HEK293 (cell line): ENCODE results near the gene MIA2.

Experiments used
- CTCF ChIA-PET: fragments of 350-600 bp; formaldehyde crosslinking; extraction: SDS; loops from one replicate; lab custom pipeline; 2021; ENCODE audit warnings: antibody characterized with exemption; lab: Yijun Ruan, JAX
- POLR2A ChIA-PET: fragments of 300-600 bp; formaldehyde crosslinking; extraction: SDS; loops from one replicate; lab custom pipeline; 2020; ENCODE audit warnings: antibody characterized with exemption, inconsistent platforms; lab: Yijun Ruan, JAX
- H3K27ac ChIP-seq: fragments of 200-500 bp; sonication (Bioruptor generic); 2 replicates; pipeline ENCODE4 v1.5.1; 2014; ENCODE audit warnings: low read depth, low read length, control low read depth, inconsistent platforms; ENCODE audit errors: extremely low read depth
- H3K36me3 ChIP-seq, 2 experiments: fragments of 200-500 bp in 1 of 2; sonication (Bioruptor generic) in 1 of 2; 1 replicate in 1 of 2; 2 replicates in 1 of 2; pipeline ENCODE4 v1.5.1; 2014 to 2017; ENCODE audit warnings: inconsistent platforms in 2 of 2, low read length in 2 of 2; ENCODE audit not compliant: control insufficient read depth in 2 of 2, insufficient read depth in 1 of 2
- H3K4me1 ChIP-seq: fragments of 200-500 bp; sonication (Bioruptor generic); 2 replicates; pipeline ENCODE4 v1.5.1; 2014; ENCODE audit warnings: mild to moderate bottlenecking, low read length, inconsistent platforms; ENCODE audit not compliant: control insufficient read depth, insufficient read depth
- H3K4me3 ChIP-seq: 2 replicates; pipeline ENCODE4 v1.5.1; 2011; ENCODE audit warnings: low read depth, mild to moderate bottlenecking, control low read depth, low read length, moderate library complexity
- H3K9me3 ChIP-seq: fragments of 200-500 bp; sonication (Bioruptor generic); 2 replicates; pipeline ENCODE4 v1.5.1; 2014; ENCODE audit warnings: low read depth, low read length, inconsistent platforms; ENCODE audit not compliant: control insufficient read depth, insufficient read depth
- BCL11B ChIP-seq: fragments of 450-650 bp; formaldehyde crosslinking; IDR thresholded peaks from 2 replicates; pipeline ENCODE4 v1.5.1; 2016; ENCODE audit warnings: low read depth, missing biosample characterization, missing genetic modification characterization
- FEZF1 ChIP-seq: fragments of 450-650 bp; formaldehyde crosslinking; IDR thresholded peaks from 2 replicates; pipeline ENCODE4 v1.5.1; 2016; ENCODE audit warnings: missing biosample characterization, missing genetic modification characterization
- GLIS1 ChIP-seq: fragments of 450-650 bp; formaldehyde crosslinking; IDR thresholded peaks from 2 replicates; pipeline ENCODE4 v1.5.1; 2016; ENCODE audit warnings: missing biosample characterization, missing genetic modification characterization
- GLIS2 ChIP-seq: fragments of 450-650 bp; formaldehyde crosslinking; IDR thresholded peaks from 2 replicates; pipeline ENCODE4 v1.5.1; 2016; ENCODE audit warnings: missing biosample characterization, missing genetic modification characterization
- SP2 ChIP-seq: fragments of 450-650 bp; formaldehyde crosslinking; IDR thresholded peaks from 2 replicates; pipeline ENCODE4 v1.5.1; 2016; ENCODE audit warnings: missing biosample characterization, missing genetic modification characterization
- ZFP41 ChIP-seq: fragments of 450-650 bp; formaldehyde crosslinking; IDR thresholded peaks from 2 replicates; pipeline ENCODE4 v1.5.1; 2016; ENCODE audit warnings: missing biosample characterization, missing genetic modification characterization, borderline replicate concordance
- ZNF121 ChIP-seq: fragments of 450-650 bp; formaldehyde crosslinking; IDR thresholded peaks from 2 replicates; pipeline ENCODE4 v1.5.1; 2016; ENCODE audit warnings: missing biosample characterization, missing genetic modification characterization
- ZNF133 ChIP-seq: fragments of 450-650 bp; formaldehyde crosslinking; IDR thresholded peaks from 2 replicates; pipeline ENCODE4 v1.5.1; 2016; ENCODE audit warnings: missing biosample characterization, missing genetic modification characterization
- ZNF16 ChIP-seq: fragments of 450-650 bp; formaldehyde crosslinking; IDR thresholded peaks from 2 replicates; pipeline ENCODE4 v1.5.1; 2016; ENCODE audit warnings: low read depth, missing biosample characterization, missing genetic modification characterization
- ZNF350 ChIP-seq: fragments of 450-650 bp; formaldehyde crosslinking; IDR thresholded peaks from 2 replicates; pipeline ENCODE4 v1.5.0; 2017; ENCODE audit warnings: missing biosample characterization, mild to moderate bottlenecking, missing genetic modification characterization
- ZNF514 ChIP-seq: fragments of 450-650 bp; formaldehyde crosslinking; IDR thresholded peaks from 2 replicates; pipeline ENCODE4 v1.5.1; 2016; ENCODE audit warnings: missing biosample characterization, missing genetic modification characterization
- ZNF548 ChIP-seq: fragments of 450-650 bp; formaldehyde crosslinking; IDR thresholded peaks from 2 replicates; pipeline ENCODE4 v1.5.1; 2016; ENCODE audit warnings: missing biosample characterization, missing genetic modification characterization
- ZNF558 ChIP-seq: fragments of 450-650 bp; formaldehyde crosslinking; IDR thresholded peaks from 2 replicates; pipeline ENCODE4 v1.5.1; 2016; ENCODE audit warnings: missing biosample characterization, missing genetic modification characterization
- ZNF624 ChIP-seq: fragments of 450-650 bp; formaldehyde crosslinking; IDR thresholded peaks from 2 replicates; pipeline ENCODE4 v1.5.1; 2017; ENCODE audit warnings: missing biosample characterization, missing genetic modification characterization
- ZNF629 ChIP-seq: fragments of 450-650 bp; formaldehyde crosslinking; IDR thresholded peaks from 2 replicates; pipeline ENCODE4 v1.5.1; 2017; ENCODE audit warnings: missing biosample characterization, missing genetic modification characterization
- ZNF785 ChIP-seq: fragments of 450-650 bp; formaldehyde crosslinking; IDR thresholded peaks from 2 replicates; pipeline ENCODE4 v1.5.1; 2016; ENCODE audit warnings: missing biosample characterization, missing genetic modification characterization
- TF ChIP-seq, protein P1 (sequence below): fragments of 450-650 bp; formaldehyde crosslinking; IDR thresholded peaks from 2 replicates; pipeline ENCODE4 v1.5.1; 2016; ENCODE audit warnings: missing biosample characterization, missing genetic modification characterization
- TF ChIP-seq, protein P2 (sequence below): fragments of 450-650 bp; formaldehyde crosslinking; IDR thresholded peaks from 2 replicates; pipeline ENCODE4 v1.5.1; 2016; ENCODE audit warnings: missing biosample characterization, missing genetic modification characterization
- TF ChIP-seq, protein P3 (sequence below): fragments of 450-650 bp; formaldehyde crosslinking; IDR thresholded peaks from 2 replicates; pipeline ENCODE4 v1.5.1; 2016; ENCODE audit warnings: missing biosample characterization, missing genetic modification characterization
- TF ChIP-seq, protein P4 (sequence below): fragments of 450-650 bp; formaldehyde crosslinking; IDR thresholded peaks from 2 replicates; pipeline ENCODE4 v1.5.1; 2017; ENCODE audit warnings: missing biosample characterization, missing genetic modification characterization

Gene MIA2

DNA sequence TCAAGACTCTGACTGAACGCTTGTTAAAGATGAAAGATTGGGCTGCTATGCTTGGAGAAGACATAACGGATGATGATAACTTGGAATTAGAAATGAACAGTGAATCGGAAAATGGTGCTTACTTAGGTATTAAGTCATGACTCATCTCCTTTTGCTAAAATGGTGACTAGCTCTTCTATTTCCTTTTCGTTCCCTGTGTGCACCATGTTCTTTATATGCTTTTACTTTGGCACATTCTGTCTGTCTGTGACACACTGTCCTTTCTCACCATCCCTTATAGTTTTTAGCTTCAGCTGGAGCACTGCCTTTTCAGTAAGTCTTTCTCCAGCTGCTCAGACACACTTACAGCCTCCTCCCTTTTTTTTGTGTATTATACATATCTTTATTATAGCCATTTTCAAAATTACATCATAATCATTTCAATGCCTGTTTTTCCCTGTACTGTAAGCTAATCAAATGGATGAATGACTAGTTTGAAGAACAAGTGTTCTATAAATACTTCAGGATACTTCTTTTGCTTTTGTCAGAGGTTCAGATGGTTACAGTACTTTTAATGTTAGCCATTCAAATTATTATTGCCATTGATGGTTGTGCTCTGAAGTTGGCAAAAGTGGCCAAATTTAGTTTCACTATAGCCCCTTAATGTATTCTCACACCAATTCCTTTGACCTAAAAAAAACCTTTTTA is 68.6 kb downstream of the MIA2 start:
- POLR2A ChIA-PET: no interaction called here
- Histone ChIP-seq H3K4me3 (no peak overlapping the region), H3K4me1 (no peaks in the 10 kb centered on the region), H3K27ac (no peak overlapping the region), H3K9me3 (no peaks in the 10 kb centered on the region), H3K36me3 (peaks cover 11 to 14% of the 10 kb centered on the region in 2 experiments)
- CTCF ChIA-PET: interaction anchor here (0.6 kb wide), 1 partner anchor 174 kb away, joined by 3 read pairs; no protein-coding TSS in a partner anchor
- TF ChIP-seq ZNF624 (tag by site-specific recombination) (no peak), FEZF1 (tag by site-specific recombination) (no peak), ZNF514 (no peak), ZNF121 (tag by site-specific recombination) (no peak), ZNF350 (tag by site-specific recombination) (no peak), BCL11B (no peak), ZNF548 (no peak), ZNF558 (tag by site-specific recombination) (no peak), ZNF16 (no peak), SP2 (tag by site-specific recombination) (no peak), GLIS2 (no peak), ZNF629 (tag by site-specific recombination) (no peak), ZFP41 (tag by site-specific recombination) (no peak)
- TF ChIP-seq, protein P1, sequence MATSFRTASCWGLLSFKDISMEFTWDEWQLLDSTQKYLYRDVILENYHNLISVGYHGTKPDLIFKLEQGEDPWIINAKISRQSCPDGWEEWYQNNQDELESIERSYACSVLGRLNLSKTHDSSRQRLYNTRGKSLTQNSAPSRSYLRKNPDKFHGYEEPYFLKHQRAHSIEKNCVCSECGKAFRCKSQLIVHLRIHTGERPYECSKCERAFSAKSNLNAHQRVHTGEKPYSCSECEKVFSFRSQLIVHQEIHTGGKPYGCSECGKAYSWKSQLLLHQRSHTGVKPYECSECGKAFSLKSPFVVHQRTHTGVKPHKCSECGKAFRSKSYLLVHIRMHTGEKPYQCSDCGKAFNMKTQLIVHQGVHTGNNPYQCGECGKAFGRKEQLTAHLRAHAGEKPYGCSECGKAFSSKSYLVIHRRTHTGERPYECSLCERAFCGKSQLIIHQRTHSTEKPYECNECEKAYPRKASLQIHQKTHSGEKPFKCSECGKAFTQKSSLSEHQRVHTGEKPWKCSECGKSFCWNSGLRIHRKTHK (tag by site-specific recombination): no peak
- TF ChIP-seq, protein P2, sequence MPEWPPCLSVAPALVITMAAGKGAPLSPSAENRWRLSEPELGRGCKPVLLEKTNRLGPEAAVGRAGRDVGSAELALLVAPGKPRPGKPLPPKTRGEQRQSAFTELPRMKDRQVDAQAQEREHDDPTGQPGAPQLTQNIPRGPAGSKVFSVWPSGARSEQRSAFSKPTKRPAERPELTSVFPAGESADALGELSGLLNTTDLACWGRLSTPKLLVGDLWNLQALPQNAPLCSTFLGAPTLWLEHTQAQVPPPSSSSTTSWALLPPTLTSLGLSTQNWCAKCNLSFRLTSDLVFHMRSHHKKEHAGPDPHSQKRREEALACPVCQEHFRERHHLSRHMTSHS (tag by site-specific recombination): no peak

DNA sequence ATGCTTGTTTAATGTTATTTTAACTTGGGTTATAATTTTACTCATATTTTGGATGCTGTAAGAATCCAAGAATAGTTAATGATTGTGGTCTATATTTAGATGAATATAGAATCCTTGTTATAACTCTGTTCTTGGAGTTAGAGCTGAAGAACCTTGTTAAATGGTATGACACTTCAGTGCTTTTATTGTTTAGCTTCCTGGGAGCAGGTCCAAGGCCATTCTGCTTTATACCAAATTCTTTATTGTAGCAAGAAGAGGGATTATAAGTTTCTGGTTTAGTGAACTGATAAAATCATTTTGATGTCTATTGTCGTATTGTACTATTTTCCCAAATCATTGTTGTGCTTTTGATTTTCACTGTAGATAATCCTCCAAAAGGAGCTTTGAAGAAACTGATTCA is 69.4 kb downstream of the MIA2 start:
- POLR2A ChIA-PET: no interaction called here
- Histone ChIP-seq H3K27ac (no peak overlapping the region), H3K4me3 (no peak overlapping the region), H3K4me1 (no peaks in the 10 kb centered on the region), H3K36me3 (peaks cover 7 to 12% of the 10 kb centered on the region in 2 experiments), H3K9me3 (no peaks in the 10 kb centered on the region)
- TF ChIP-seq, protein P3, sequence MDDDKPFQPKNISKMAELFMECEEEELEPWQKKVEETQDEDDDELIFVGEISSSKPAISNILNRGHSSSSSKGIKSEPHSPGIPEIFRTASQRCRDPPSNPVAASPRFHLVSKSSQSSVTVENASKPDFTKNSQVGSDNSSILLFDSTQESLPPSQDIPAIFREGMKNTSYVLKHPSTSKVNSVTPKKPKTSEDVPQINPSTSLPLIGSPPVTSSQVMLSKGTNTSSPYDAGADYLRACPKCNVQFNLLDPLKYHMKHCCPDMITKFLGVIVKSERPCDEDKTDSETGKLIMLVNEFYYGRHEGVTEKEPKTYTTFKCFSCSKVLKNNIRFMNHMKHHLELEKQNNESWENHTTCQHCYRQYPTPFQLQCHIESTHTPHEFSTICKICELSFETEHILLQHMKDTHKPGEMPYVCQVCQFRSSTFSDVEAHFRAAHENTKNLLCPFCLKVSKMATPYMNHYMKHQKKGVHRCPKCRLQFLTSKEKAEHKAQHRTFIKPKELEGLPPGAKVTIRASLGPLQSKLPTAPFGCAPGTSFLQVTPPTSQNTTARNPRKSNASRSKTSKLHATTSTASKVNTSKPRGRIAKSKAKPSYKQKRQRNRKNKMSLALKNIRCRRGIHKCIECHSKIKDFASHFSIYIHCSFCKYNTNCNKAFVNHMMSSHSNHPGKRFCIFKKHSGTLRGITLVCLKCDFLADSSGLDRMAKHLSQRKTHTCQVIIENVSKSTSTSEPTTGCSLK (tag by site-specific recombination): no peak
- TF ChIP-seq ZNF785 (tag by site-specific recombination) (no peak), ZNF133 (tag by site-specific recombination) (no peak), GLIS1 (tag by site-specific recombination) (no peak)
- TF ChIP-seq, protein P4, sequence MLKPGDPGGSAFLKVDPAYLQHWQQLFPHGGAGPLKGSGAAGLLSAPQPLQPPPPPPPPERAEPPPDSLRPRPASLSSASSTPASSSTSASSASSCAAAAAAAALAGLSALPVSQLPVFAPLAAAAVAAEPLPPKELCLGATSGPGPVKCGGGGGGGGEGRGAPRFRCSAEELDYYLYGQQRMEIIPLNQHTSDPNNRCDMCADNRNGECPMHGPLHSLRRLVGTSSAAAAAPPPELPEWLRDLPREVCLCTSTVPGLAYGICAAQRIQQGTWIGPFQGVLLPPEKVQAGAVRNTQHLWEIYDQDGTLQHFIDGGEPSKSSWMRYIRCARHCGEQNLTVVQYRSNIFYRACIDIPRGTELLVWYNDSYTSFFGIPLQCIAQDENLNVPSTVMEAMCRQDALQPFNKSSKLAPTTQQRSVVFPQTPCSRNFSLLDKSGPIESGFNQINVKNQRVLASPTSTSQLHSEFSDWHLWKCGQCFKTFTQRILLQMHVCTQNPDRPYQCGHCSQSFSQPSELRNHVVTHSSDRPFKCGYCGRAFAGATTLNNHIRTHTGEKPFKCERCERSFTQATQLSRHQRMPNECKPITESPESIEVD (tag by site-specific recombination): peak; percentile 45
- CTCF ChIA-PET: no interaction called here
